H9 (cell line): Measurements from ENCODE around the gene OR8K3. TPM values are rescaled to one million over a fixed set of nuclear protein-coding genes. Genes with fewer than 3 reads are reported as not detected.

Experiments used
- DNase-seq: peaks from one replicate; pipeline ENCODE4 v3.0.0-alpha.2; 2017
- H2AFZ ChIP-seq: one replicate; pipeline ENCODE4 v1.6.1; 2013; ENCODE audit warnings: mild to moderate bottlenecking, low read length, control low read depth, moderate library complexity
- H2AK5ac ChIP-seq: 2 replicates; pipeline ENCODE4 v1.6.1; 2013; ENCODE audit warnings: low read length, control low read depth, mixed read lengths; ENCODE audit not compliant: insufficient read length
- H2BK120ac ChIP-seq: one replicate; pipeline ENCODE4 v1.6.1; 2013; ENCODE audit warnings: low read depth, mild to moderate bottlenecking, low read length, control low read depth, inconsistent platforms; ENCODE audit not compliant: poor library complexity, severe bottlenecking
- H2BK12ac ChIP-seq: 2 replicates; pipeline ENCODE4 v1.6.1; 2013; ENCODE audit warnings: low read length, control low read depth, mixed read lengths, low read depth; ENCODE audit not compliant: insufficient read length
- H2BK15ac ChIP-seq: 2 replicates; pipeline ENCODE4 v1.6.1; 2013; ENCODE audit warnings: low read depth, low read length, control low read depth
- H2BK20ac ChIP-seq: one replicate; pipeline ENCODE4 v1.6.1; 2013; ENCODE audit warnings: low read depth, mild to moderate bottlenecking, low read length, control low read depth, inconsistent platforms; ENCODE audit not compliant: poor library complexity, severe bottlenecking
- H2BK5ac ChIP-seq: 2 replicates; pipeline ENCODE4 v1.6.1; 2013; ENCODE audit warnings: low read length, control low read depth, mixed read lengths; ENCODE audit not compliant: insufficient read length
- H3K14ac ChIP-seq: 2 replicates; pipeline ENCODE4 v1.6.1; 2013; ENCODE audit warnings: low read length, control low read depth; ENCODE audit not compliant: insufficient read depth
- H3K18ac ChIP-seq: 2 replicates; pipeline ENCODE4 v1.6.1; 2013; ENCODE audit warnings: low read depth, mild to moderate bottlenecking, mixed read lengths, low read length, control low read depth; ENCODE audit not compliant: insufficient read length
- H3K23ac ChIP-seq: 2 replicates; pipeline ENCODE4 v1.6.1; 2013; ENCODE audit warnings: low read length, control low read depth, mixed read lengths, low read depth; ENCODE audit not compliant: insufficient read length
- H3K23me2 ChIP-seq: 2 replicates; pipeline ENCODE4 v1.6.1; 2013; ENCODE audit warnings: low read depth, mild to moderate bottlenecking, mixed read lengths, low read length, control low read depth; ENCODE audit not compliant: insufficient read length, poor library complexity, severe bottlenecking
- H3K27ac ChIP-seq: 2 replicates; pipeline ENCODE4 v1.5.1; 2013; ENCODE audit warnings: low read length, control low read depth, mixed read lengths, low read depth; ENCODE audit not compliant: insufficient read length
- H3K27me3 ChIP-seq: 2 replicates; pipeline ENCODE4 v1.6.1; 2013; ENCODE audit warnings: low read length, control low read depth, inconsistent platforms; ENCODE audit not compliant: insufficient read depth
- H3K4ac ChIP-seq: 2 replicates; pipeline ENCODE4 v1.6.1; 2013; ENCODE audit warnings: low read depth, mild to moderate bottlenecking, control low read depth, inconsistent platforms, low read length, moderate library complexity
- H3K4me1 ChIP-seq: 2 replicates; pipeline ENCODE4 v1.6.1; 2013; ENCODE audit warnings: low read length, control low read depth, inconsistent platforms; ENCODE audit not compliant: insufficient read depth
- H3K4me2 ChIP-seq: 2 replicates; pipeline ENCODE4 v1.6.1; 2013; ENCODE audit warnings: low read length, control low read depth, mixed read lengths; ENCODE audit not compliant: insufficient read length, insufficient read depth
- H3K56ac ChIP-seq: 2 replicates; pipeline ENCODE4 v1.6.1; 2013; ENCODE audit warnings: low read depth, mild to moderate bottlenecking, mixed read lengths, low read length, control low read depth; ENCODE audit not compliant: insufficient read length
- H3K79me1 ChIP-seq: 2 replicates; pipeline ENCODE4 v1.6.1; 2013; ENCODE audit warnings: low read depth, mild to moderate bottlenecking, moderate library complexity, low read length, control low read depth, inconsistent platforms; ENCODE audit not compliant: insufficient read depth, poor library complexity, severe bottlenecking
- H3K79me2 ChIP-seq: 2 replicates; pipeline ENCODE4 v1.6.1; 2013; ENCODE audit warnings: low read length, control low read depth, inconsistent platforms; ENCODE audit not compliant: insufficient read depth
- H3K9ac ChIP-seq: 2 replicates; pipeline ENCODE4 v1.6.1; 2013; ENCODE audit warnings: low read length, control low read depth, mixed read lengths; ENCODE audit not compliant: insufficient read length; ENCODE audit errors: extremely low read depth
- H3K9me3 ChIP-seq: one replicate; pipeline ENCODE4 v1.6.1; 2013; ENCODE audit warnings: low read depth, low read length, inconsistent platforms; ENCODE audit not compliant: control insufficient read depth
- H3T11ph ChIP-seq: one replicate; pipeline ENCODE4 v1.6.1; 2013; ENCODE audit warnings: mild to moderate bottlenecking, low read length, control low read depth, inconsistent platforms
- H4K20me1 ChIP-seq: one replicate; pipeline ENCODE4 v1.6.1; 2013; ENCODE audit not compliant: control insufficient read depth, insufficient read length, insufficient read depth
- H4K5ac ChIP-seq: 2 replicates; pipeline ENCODE4 v1.6.1; 2013; ENCODE audit warnings: low read depth, mild to moderate bottlenecking, mixed read lengths, low read length, control low read depth; ENCODE audit not compliant: insufficient read length
- H4K8ac ChIP-seq: replicated peaks from 2 replicates; pipeline ENCODE4 v1.6.1; 2013; ENCODE audit warnings: low read length, control low read depth, mixed read lengths, low read depth; ENCODE audit not compliant: insufficient read length
- H4K91ac ChIP-seq: 2 replicates; pipeline ENCODE4 v1.6.1; 2013; ENCODE audit warnings: low read depth, mild to moderate bottlenecking, moderate library complexity, mixed read lengths, low read length, control low read depth; ENCODE audit not compliant: insufficient read length
- H3K27ac Mint-ChIP-seq, 3 experiments: 2 replicates in 2 of 3; 3 replicates in 1 of 3; pipeline ENCODE4 v1.8.0; 2020 to 2021; ENCODE audit warnings: mixed read lengths in 3 of 3, mild to moderate bottlenecking in 1 of 3, moderate library complexity in 1 of 3
- H3K27me3 Mint-ChIP-seq: 2 replicates; pipeline ENCODE4 v1.8.0; 2021; ENCODE audit warnings: low read depth, mild to moderate bottlenecking, moderate library complexity, mixed read lengths
- H3K36me3 Mint-ChIP-seq, 3 experiments: 2 replicates in 2 of 3; 3 replicates in 1 of 3; pipeline ENCODE4 v1.8.0; 2020 to 2021; ENCODE audit warnings: low read depth in 3 of 3, mixed read lengths in 3 of 3; ENCODE audit not compliant: insufficient read depth in 1 of 3
- H3K4me1 Mint-ChIP-seq, 2 experiments: 2 replicates each; pipeline ENCODE4 v1.8.0; 2020; ENCODE audit warnings: mixed read lengths in 2 of 2
- H3K4me3 Mint-ChIP-seq, 2 experiments: 2 replicates in 1 of 2; 3 replicates in 1 of 2; pipeline ENCODE4 v1.8.0; 2020 to 2021; ENCODE audit warnings: mild to moderate bottlenecking in 2 of 2, mixed read lengths in 2 of 2, moderate library complexity in 1 of 2
- H3K9me3 Mint-ChIP-seq, 2 experiments: 2 replicates in 1 of 2; 3 replicates in 1 of 2; pipeline ENCODE4 v1.8.0; 2020; ENCODE audit warnings: mild to moderate bottlenecking in 2 of 2, mixed read lengths in 2 of 2, moderate library complexity in 1 of 2
- long read RNA-seq: library from polyadenylated mRNA; unstranded; transcript quantifications from one replicate; pipeline ENCODE4 v2.0.0, GENCODE V29; 2020
- total RNA-seq: library from RNA; stranded (reverse); gene quantifications from 2 replicates; pipeline ENCODE4 v1.2.1, GENCODE V29; 2021
- TF ChIP-seq, protein P1 (sequence below): fragments of 200-600 bp; sonication (generic); conservative IDR thresholded peaks from 3 replicates; pipeline ENCODE4 v1.8.0; 2021; ENCODE audit warnings: antibody characterized with exemption, mild to moderate bottlenecking

The OR8K3 gene
- total RNA-seq, result not detected in 2 replicates
- long read RNA-seq, result 0 reads

DNA sequence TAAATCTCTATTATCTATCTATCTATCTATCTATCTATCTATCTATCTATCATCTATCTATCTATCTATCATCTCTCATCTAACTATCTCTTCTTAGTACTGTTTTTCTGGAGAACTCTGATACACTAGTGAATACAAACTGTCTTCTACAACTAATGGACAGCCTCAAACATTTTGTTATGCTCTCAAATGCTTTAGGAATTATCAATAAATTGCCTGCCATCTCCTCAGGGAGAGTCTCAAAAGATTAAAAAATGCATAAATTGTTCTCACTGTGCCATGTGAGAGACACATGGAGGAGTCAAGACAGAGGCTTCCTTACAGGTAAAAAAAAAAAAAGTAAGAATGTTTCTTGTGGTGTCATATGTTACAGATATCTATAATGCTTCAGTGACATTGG is at the start of gene OR8K3:
Gene OR8K3, plus strand, starts transcription at position 301 of the 400 bp plus-strand sequence. CDS start 3,163 bp downstream, outside the sequence.
- H3K18ac ChIP-seq, result no peak within 1 kb of the TSS
- H3K27me3 ChIP-seq, result no peaks in the 10 kb centered on the region
- H3K79me1 ChIP-seq, result no peaks in the 10 kb centered on the region
- H3K56ac ChIP-seq, result no peak within 1 kb of the TSS
- H4K91ac ChIP-seq, result no peak within 1 kb of the TSS
- TF ChIP-seq, protein P1, sequence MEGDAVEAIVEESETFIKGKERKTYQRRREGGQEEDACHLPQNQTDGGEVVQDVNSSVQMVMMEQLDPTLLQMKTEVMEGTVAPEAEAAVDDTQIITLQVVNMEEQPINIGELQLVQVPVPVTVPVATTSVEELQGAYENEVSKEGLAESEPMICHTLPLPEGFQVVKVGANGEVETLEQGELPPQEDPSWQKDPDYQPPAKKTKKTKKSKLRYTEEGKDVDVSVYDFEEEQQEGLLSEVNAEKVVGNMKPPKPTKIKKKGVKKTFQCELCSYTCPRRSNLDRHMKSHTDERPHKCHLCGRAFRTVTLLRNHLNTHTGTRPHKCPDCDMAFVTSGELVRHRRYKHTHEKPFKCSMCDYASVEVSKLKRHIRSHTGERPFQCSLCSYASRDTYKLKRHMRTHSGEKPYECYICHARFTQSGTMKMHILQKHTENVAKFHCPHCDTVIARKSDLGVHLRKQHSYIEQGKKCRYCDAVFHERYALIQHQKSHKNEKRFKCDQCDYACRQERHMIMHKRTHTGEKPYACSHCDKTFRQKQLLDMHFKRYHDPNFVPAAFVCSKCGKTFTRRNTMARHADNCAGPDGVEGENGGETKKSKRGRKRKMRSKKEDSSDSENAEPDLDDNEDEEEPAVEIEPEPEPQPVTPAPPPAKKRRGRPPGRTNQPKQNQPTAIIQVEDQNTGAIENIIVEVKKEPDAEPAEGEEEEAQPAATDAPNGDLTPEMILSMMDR, result no peak
- H3K9me3 ChIP-seq, result peaks cover 11% of the 10 kb centered on the region
- no peaks in the 10 kb centered on the region for H3K4me1 Mint-ChIP-seq
- no peak within 1 kb of the TSS for H3K4ac ChIP-seq
- no peak within 1 kb of the TSS for H2BK20ac ChIP-seq
- H3K36me3 Mint-ChIP-seq, result no peaks in the 10 kb centered on the region
- H3K4me3 Mint-ChIP-seq, result no peak within 1 kb of the TSS
- no peak within 1 kb of the TSS for H2BK15ac ChIP-seq
- H2AK5ac ChIP-seq, result no peak within 1 kb of the TSS
- no peak within 1 kb of the TSS for H4K5ac ChIP-seq
- no peak within 1 kb of the TSS for H3K27ac ChIP-seq
- no peaks in the 10 kb centered on the region for H3K27me3 Mint-ChIP-seq
- H3K14ac ChIP-seq, result no peak within 1 kb of the TSS
- H3T11ph ChIP-seq, result no peak within 1 kb of the TSS
- no peak within 1 kb of the TSS for H2BK12ac ChIP-seq
- H3K23me2 ChIP-seq, result no peaks in the 10 kb centered on the region
- H3K4me2 ChIP-seq, result no peak within 1 kb of the TSS
- H3K27ac Mint-ChIP-seq, result no peak within 1 kb of the TSS
- no peak within 1 kb of the TSS for H2BK5ac ChIP-seq
- no peak within 1 kb of the TSS for H3K9ac ChIP-seq
- no peak within 1 kb of the TSS for H4K8ac ChIP-seq
- peaks cover 0 to 13% of the 10 kb centered on the region in 2 experiments; a peak in 4 of 5 replicates for H3K9me3 Mint-ChIP-seq
- DNase-seq, result no peak
- no peaks in the 10 kb centered on the region for H4K20me1 ChIP-seq
- H2BK120ac ChIP-seq, result no peak within 1 kb of the TSS
- no peak within 1 kb of the TSS for H2AFZ ChIP-seq
- H3K79me2 ChIP-seq, result no peaks in the 10 kb centered on the region
- no peak within 1 kb of the TSS for H3K23ac ChIP-seq
- no peaks in the 10 kb centered on the region for H3K4me1 ChIP-seq
